OCI-LY7 (cell line): ENCODE data around the gene SH3PXD2A. TPM values are rescaled to one million over a fixed set of nuclear protein-coding genes. Genes with fewer than 3 reads are reported as not detected.

Source experiments
- BruUV-seq: library from RNA; stranded (reverse); fragments of 400-500 nt; replicated peaks from 2 replicates; lab custom pipeline; 2021; lab: Mats Ljungman, UMichigan
- CTCF ChIA-PET: fragments of 300-600 bp; sonication (Branson Sonifier 250); formaldehyde crosslinking; loops from one replicate; lab custom pipeline; 2022; ENCODE audit warnings: antibody characterized with exemption; ENCODE audit not compliant: unreplicated experiment; lab: Charles Lee
- POLR2A ChIA-PET: fragments of 300-600 bp; sonication (Branson Sonifier 250); formaldehyde crosslinking; loops from one replicate; lab custom pipeline; 2022; ENCODE audit warnings: antibody characterized with exemption; lab: Charles Lee
- DNase-seq: peaks from one replicate; pipeline ENCODE4 v3.0.0-alpha.2; 2015; ENCODE audit warnings: low spot score
- H2AFZ ChIP-seq: fragments of 200-600 bp; sonication (generic), shearing (Covaris generic); 2 replicates; pipeline ENCODE4 v1.6.1; 2014; ENCODE audit warnings: mild to moderate bottlenecking, antibody characterized with exemption, low read length, moderate library complexity
- H3K27ac ChIP-seq: fragments of 200-600 bp; sonication (generic); 2 replicates; pipeline ENCODE4 v1.5.1; 2014; ENCODE audit warnings: mixed run types, low read depth, mild to moderate bottlenecking, moderate library complexity, low read length, inconsistent platforms; ENCODE audit not compliant: poor library complexity, severe bottlenecking
- H3K36me3 ChIP-seq: fragments of 200-600 bp; sonication (generic); 2 replicates; pipeline ENCODE4 v1.6.1; 2014; ENCODE audit warnings: mild to moderate bottlenecking, antibody characterized with exemption, low read length, moderate library complexity, mixed read lengths; ENCODE audit not compliant: insufficient read depth
- H3K4me1 ChIP-seq: fragments of 200-600 bp; sonication (generic); 2 replicates; pipeline ENCODE4 v1.5.1; 2014; ENCODE audit warnings: mild to moderate bottlenecking, low read length; ENCODE audit not compliant: insufficient read depth, poor library complexity, severe bottlenecking
- H3K4me2 ChIP-seq: fragments of 200-600 bp; sonication (generic); 2 replicates; pipeline ENCODE4 v1.6.1; 2014; ENCODE audit warnings: mild to moderate bottlenecking, low read length
- H3K4me3 ChIP-seq: fragments of 200-600 bp; sonication (generic); 2 replicates; pipeline ENCODE4 v1.5.1; 2014; ENCODE audit warnings: mild to moderate bottlenecking, low read depth, low read length; ENCODE audit not compliant: poor library complexity, severe bottlenecking
- H3K79me2 ChIP-seq: fragments of 200-600 bp; sonication (generic); 2 replicates; pipeline ENCODE4 v1.6.1; 2016; ENCODE audit warnings: low read depth, mild to moderate bottlenecking, low read length, moderate library complexity, mixed read lengths; ENCODE audit not compliant: insufficient read depth
- H3K9me2 ChIP-seq: fragments of 200-600 bp; sonication (generic); 2 replicates; pipeline ENCODE4 v1.6.1; 2016; ENCODE audit warnings: mild to moderate bottlenecking, low read length, mixed read lengths; ENCODE audit not compliant: insufficient read depth
- H3K9me3 ChIP-seq: fragments of 200-600 bp; sonication (generic); 2 replicates; pipeline ENCODE4 v1.6.1; 2014; ENCODE audit warnings: mild to moderate bottlenecking, mixed run types, low read length, mixed read lengths
- H4K20me1 ChIP-seq: fragments of 200-600 bp; sonication (generic); 2 replicates; pipeline ENCODE4 v1.6.1; 2014; ENCODE audit warnings: mild to moderate bottlenecking, antibody characterized with exemption, low read length, moderate library complexity, mixed read lengths; ENCODE audit not compliant: insufficient read depth
- EZH2phosphoT487 ChIP-seq: fragments of 200-600 bp; sonication (generic); IDR thresholded peaks from 2 replicates; pipeline ENCODE4 v1.6.1; 2018; ENCODE audit warnings: low read depth, borderline replicate concordance, mild to moderate bottlenecking, mixed run types, antibody characterized with exemption, low read length, moderate library complexity, mixed read lengths
- intact Hi-C: fragments of 100-400 bp; cut with micrococcal nuclease; formaldehyde crosslinking; loops from one replicate; pipeline ENCODE4 v1.10.0; 2022; ENCODE audit not compliant: unreplicated experiment
- total RNA-seq, 2 experiments: library from RNA; depleted of rRNA in 1 of 2; stranded (reverse); fragments of >200 nt in 1 of 2; shearing (Covaris generic) in 1 of 2; gene quantifications; 2 replicates each; pipeline ENCODE4 v1.2.3, GENCODE V29; 2014 to 2022
- TF ChIP-seq, protein P1 (sequence below): fragments of 200-600 bp; sonication (generic); conservative IDR thresholded peaks from 2 replicates; pipeline ENCODE4 v1.5.1; 2014; ENCODE audit warnings: mild to moderate bottlenecking, antibody characterized with exemption, low read length, moderate library complexity, mixed read lengths

The SH3PXD2A gene
- total RNA-seq, 2 experiments from 2014 or later = 0.85 to 5.9 TPM

DNA sequence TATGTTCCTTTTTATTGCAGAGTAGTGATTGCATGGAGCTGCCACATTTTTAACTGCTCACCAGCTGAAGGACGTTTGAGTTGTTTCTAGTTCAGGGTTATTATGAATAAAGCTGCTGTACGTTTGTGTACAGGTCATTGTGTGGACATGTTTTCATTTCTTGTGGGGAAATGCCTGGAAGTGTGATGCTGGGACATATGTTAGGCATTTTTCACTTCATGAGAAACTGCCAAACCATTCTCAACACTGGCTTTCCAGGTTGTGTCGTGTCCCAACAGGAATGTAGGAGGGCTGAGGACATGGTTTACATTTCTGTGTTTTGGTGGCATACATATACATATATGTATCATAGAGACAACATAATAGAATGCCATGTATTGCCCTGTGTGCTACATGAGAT is 288.8 kb downstream of the SH3PXD2A start:
- H3K4me1 ChIP-seq = no peaks in the 10 kb centered on the region
- no peak overlapping the region for H3K4me3 ChIP-seq
- H3K79me2 ChIP-seq = no peaks in the 10 kb centered on the region
- intact Hi-C loops = no loop called here
- H2AFZ ChIP-seq = no peak overlapping the region
- H4K20me1 ChIP-seq = no peaks in the 10 kb centered on the region
- BruUV-seq = no TSS peak
- ChIA-PET POLR2A (no interaction called here), CTCF (no interaction called here)
- no peaks in the 10 kb centered on the region for H3K9me3 ChIP-seq
- no peaks in the 10 kb centered on the region for H3K9me2 ChIP-seq
- no peak for DNase-seq
- H3K4me2 ChIP-seq = no peak overlapping the region
- TF ChIP-seq, protein P1, sequence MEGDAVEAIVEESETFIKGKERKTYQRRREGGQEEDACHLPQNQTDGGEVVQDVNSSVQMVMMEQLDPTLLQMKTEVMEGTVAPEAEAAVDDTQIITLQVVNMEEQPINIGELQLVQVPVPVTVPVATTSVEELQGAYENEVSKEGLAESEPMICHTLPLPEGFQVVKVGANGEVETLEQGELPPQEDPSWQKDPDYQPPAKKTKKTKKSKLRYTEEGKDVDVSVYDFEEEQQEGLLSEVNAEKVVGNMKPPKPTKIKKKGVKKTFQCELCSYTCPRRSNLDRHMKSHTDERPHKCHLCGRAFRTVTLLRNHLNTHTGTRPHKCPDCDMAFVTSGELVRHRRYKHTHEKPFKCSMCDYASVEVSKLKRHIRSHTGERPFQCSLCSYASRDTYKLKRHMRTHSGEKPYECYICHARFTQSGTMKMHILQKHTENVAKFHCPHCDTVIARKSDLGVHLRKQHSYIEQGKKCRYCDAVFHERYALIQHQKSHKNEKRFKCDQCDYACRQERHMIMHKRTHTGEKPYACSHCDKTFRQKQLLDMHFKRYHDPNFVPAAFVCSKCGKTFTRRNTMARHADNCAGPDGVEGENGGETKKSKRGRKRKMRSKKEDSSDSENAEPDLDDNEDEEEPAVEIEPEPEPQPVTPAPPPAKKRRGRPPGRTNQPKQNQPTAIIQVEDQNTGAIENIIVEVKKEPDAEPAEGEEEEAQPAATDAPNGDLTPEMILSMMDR = no peak
- no peak for TF ChIP-seq EZH2phosphoT487
- H3K36me3 ChIP-seq = no peaks in the 10 kb centered on the region
- H3K27ac ChIP-seq = no peak overlapping the region

DNA sequence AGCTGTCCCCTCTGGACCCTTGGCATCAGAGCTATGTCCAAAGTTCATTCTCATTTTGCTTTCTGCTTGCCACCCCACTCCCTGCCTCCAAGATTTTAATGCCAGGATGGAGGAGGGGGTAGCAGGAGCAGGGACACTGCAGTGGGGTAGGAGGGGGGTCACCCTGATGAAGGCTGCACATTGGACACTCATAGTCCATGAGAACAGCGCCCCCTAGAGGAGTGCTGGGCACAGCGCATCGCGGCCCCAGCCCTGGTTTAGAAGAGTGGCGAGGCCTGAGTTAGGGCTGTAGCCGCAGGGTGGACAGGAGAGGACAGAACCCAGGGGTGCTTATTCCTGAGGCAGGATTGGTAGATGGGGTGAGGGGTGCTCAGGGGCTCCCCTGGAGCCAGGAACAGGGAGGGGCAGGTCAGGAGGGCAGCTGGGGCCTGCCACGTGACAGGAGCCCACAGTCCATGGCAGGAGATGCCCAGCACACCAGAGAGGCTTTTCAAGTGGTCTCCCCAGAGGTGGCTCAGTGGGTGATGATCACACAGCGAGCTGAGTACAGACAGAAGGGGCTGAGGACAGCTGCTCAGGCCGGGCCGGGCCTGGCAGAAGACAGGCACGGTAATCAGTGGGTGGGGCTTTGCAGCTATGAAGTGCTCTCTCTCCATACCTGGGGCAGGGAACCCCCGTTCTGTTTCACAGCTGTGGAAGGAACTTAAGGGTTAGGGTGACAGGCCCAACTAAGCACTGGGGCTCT is 290.4 kb downstream of the SH3PXD2A start:
- Histone ChIP-seq H3K4me3 (no peak overlapping the region), H3K4me1 (no peaks in the 10 kb centered on the region), H3K4me2 (no peak overlapping the region), H2AFZ (peak overlapping the region; percentile 41; the same call in 1 of the 2 replicates), H3K27ac (no peak overlapping the region), H3K36me3 (no peaks in the 10 kb centered on the region), H3K79me2 (no peaks in the 10 kb centered on the region), H4K20me1 (no peaks in the 10 kb centered on the region), H3K9me2 (no peaks in the 10 kb centered on the region), H3K9me3 (no peaks in the 10 kb centered on the region)
- POLR2A ChIA-PET = interaction anchor here (0.6 kb wide), 1 partner anchor 1433 kb away, joined by 3 read pairs; no protein-coding TSS in a partner anchor
- DNase-seq = peak; percentile 54
- CTCF ChIA-PET = interaction anchor here (0.6 kb wide), 1 partner anchor 69 kb away, joined by 4 read pairs; no protein-coding TSS in a partner anchor
- TF ChIP-seq, protein P1 = peak; percentile 95
- no peak for TF ChIP-seq EZH2phosphoT487
- intact Hi-C loops = no loop called here
- no TSS peak for BruUV-seq

DNA sequence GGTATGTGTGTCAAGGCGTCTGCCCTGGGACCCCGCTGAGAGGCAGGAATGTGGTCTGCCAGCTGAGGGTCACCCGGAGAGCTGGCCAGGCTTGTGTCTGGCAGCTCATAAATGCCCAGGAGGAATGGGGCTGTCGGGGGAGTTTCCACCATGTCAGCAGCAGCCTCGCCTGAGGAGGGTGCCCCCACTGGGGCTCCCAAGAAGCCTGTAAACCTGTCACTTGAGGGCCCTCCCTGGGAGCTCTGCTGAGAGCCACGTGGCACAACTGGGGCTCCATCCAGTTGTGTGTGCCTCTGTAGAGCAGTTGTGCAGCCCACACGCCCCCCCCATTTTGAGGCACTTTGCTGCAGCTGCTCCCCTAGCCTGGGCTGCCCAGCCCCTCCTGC is 291.3 kb downstream of the SH3PXD2A start:
- Histone ChIP-seq H3K79me2 (no peaks in the 10 kb centered on the region), H3K4me3 (no peak overlapping the region), H4K20me1 (no peaks in the 10 kb centered on the region), H3K4me1 (peaks cover under 1% of the 10 kb centered on the region), H3K36me3 (no peaks in the 10 kb centered on the region), H2AFZ (no peak overlapping the region), H3K9me2 (no peaks in the 10 kb centered on the region), H3K9me3 (no peaks in the 10 kb centered on the region), H3K4me2 (no peak overlapping the region), H3K27ac (no peak overlapping the region)
- BruUV-seq = no TSS peak
- POLR2A ChIA-PET = interaction anchor here (0.5 kb wide), 1 partner anchor 80 kb away, joined by 7 read pairs; no protein-coding TSS in a partner anchor
- CTCF ChIA-PET = interaction anchor here (0.6 kb wide), 1 partner anchor 70 kb away, joined by 4 read pairs; no protein-coding TSS in a partner anchor
- TF ChIP-seq, protein P1 = no peak
- TF ChIP-seq EZH2phosphoT487 = no peak
- DNase-seq = no peak
- intact Hi-C loops = no loop called here
